Sigmoid colon (tissue), 4 donors: ENCODE results near the gene TENM4.

Source experiments
- EP300 ChIP-seq, 4 donors: sonication (generic); formaldehyde crosslinking; IDR thresholded peaks; one replicate each; pipeline ENCODE4 v1.6.1; 2017; ENCODE audit warnings: antibody characterized with exemption in 4 of 4
- POLR2A ChIP-seq, 2 donors: fragments of 450-650 bp; IDR thresholded peaks; one replicate each; pipeline ENCODE4 v1.6.1; 2016; ENCODE audit warnings: antibody characterized with exemption in 2 of 2, mild to moderate bottlenecking in 2 of 2, moderate library complexity in 2 of 2
- TF ChIP-seq, protein P1 (sequence below), 4 experiments: fragments of 450-650 bp in 3 of 4; fragments of 200-600 bp in 1 of 4; IDR thresholded peaks; one replicate each; pipeline ENCODE4 v1.5.1; 2016 to 2019; ENCODE audit warnings: antibody characterized with exemption in 4 of 4, mild to moderate bottlenecking in 3 of 4, moderate library complexity in 2 of 4

DNA sequence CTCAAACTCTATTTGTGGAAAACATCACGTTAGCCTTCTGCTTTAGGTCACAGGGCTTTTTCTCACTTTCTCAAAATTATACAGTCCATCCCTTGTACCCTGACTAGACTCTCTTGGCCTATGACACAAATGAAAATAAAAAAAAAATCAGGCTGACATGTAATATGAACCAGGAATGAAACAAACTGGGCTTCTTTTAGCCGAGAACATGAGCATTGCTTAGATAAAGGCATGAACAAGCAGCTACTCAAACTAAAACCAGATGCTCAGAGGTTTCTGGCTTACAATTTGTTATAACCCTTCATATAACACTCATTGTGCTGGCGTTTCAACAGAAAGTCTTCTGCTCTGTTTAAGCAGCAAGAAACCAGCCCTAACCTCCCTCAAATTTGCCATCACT lies 600.6 kb downstream of the TENM4 start:
- TF ChIP-seq, protein P1, sequence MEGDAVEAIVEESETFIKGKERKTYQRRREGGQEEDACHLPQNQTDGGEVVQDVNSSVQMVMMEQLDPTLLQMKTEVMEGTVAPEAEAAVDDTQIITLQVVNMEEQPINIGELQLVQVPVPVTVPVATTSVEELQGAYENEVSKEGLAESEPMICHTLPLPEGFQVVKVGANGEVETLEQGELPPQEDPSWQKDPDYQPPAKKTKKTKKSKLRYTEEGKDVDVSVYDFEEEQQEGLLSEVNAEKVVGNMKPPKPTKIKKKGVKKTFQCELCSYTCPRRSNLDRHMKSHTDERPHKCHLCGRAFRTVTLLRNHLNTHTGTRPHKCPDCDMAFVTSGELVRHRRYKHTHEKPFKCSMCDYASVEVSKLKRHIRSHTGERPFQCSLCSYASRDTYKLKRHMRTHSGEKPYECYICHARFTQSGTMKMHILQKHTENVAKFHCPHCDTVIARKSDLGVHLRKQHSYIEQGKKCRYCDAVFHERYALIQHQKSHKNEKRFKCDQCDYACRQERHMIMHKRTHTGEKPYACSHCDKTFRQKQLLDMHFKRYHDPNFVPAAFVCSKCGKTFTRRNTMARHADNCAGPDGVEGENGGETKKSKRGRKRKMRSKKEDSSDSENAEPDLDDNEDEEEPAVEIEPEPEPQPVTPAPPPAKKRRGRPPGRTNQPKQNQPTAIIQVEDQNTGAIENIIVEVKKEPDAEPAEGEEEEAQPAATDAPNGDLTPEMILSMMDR (IDR thresholded peaks at IDR 0.05): no peak
- no peak for TF ChIP-seq POLR2A (IDR thresholded peaks at IDR 0.05)
- TF ChIP-seq EP300 (IDR thresholded peaks at IDR 0.05): no peak
